GM23338 (cell line): ENCODE results near the gene TGFB1.

Source experiments
- CREB1 ChIP-seq: fragments of 250-450 bp; sonication (Bioruptor Pico); IDR thresholded peaks from 2 replicates; pipeline ENCODE4 v1.5.0; 2020; ENCODE audit warnings: low read depth, mild to moderate bottlenecking, moderate library complexity
- CTCF ChIP-seq, 2 experiments: fragments of 200-600 bp in 1 of 2; sonication (generic) in 1 of 2; conservative IDR thresholded peaks; 2 replicates each; pipeline versions ENCODE4 v1.5.1 to v1.6.1; 2016 to 2017; ENCODE audit warnings: antibody characterized with exemption in 2 of 2, low read depth in 2 of 2, mild to moderate bottlenecking in 2 of 2, moderate library complexity in 1 of 2
- EZH2 ChIP-seq: fragments of 200-600 bp; sonication (generic); IDR thresholded peaks from one replicate; pipeline ENCODE4 v1.8.0; 2017; ENCODE audit warnings: antibody characterized with exemption, mild to moderate bottlenecking, low read depth; ENCODE audit not compliant: unreplicated experiment
- EZH2phosphoT487 ChIP-seq: fragments of 200-600 bp; sonication (generic); IDR thresholded peaks from one replicate; pipeline ENCODE4 v1.8.1; 2018; ENCODE audit warnings: antibody characterized with exemption; ENCODE audit not compliant: unreplicated experiment
- JUNB ChIP-seq: IDR thresholded peaks from one replicate; pipeline ENCODE4 v1.6.1; 2016; ENCODE audit warnings: antibody characterized with exemption; ENCODE audit not compliant: unreplicated experiment
- POLR2AphosphoS5 ChIP-seq: IDR thresholded peaks from 2 replicates; pipeline ENCODE4 v1.6.1; 2016; ENCODE audit warnings: antibody characterized with exemption, low read depth
- REST ChIP-seq: IDR thresholded peaks from one replicate; pipeline ENCODE4 v1.6.1; 2018; ENCODE audit warnings: antibody characterized with exemption; ENCODE audit not compliant: unreplicated experiment
- STAT1 ChIP-seq: IDR thresholded peaks from one replicate; pipeline ENCODE4 v1.6.1; 2016; ENCODE audit warnings: antibody characterized with exemption; ENCODE audit not compliant: unreplicated experiment

- TF ChIP-seq REST (no peak), CTCF (conservative IDR thresholded peaks at IDR 0.05; ENCODE audit: low read depth in 2 of 2) (no peak), EZH2 (no peak), POLR2AphosphoS5 (no peak), CREB1 (CRISPR knock-in tag) (no peak), EZH2phosphoT487 (no peak), JUNB (no peak), STAT1 (no peak)
Measured at GRCh38 chr19:41327076-41327575, 26.6 kb downstream of the TGFB1 start.
